ENCODE measurements around the gene MCOLN2. TPM values are rescaled to one million over a fixed set of nuclear protein-coding genes. Genes with fewer than 3 reads are reported as not detected.

MCOLN2 gene
- total RNA-seq, 1 experiment from 2014 or later: 22.5 TPM

- DNase-seq (ENCODE audit: low read depth, low spot score): no peak
- POLR2A ChIA-PET: interaction anchor here (0.6 kb wide), 1 partner anchor 80 kb away, joined by 11 read pairs; no protein-coding TSS in a partner anchor
These were observed 107.5 kb downstream of the MCOLN2 start for GRCh38 chr1:84889437-84889836.

DNA sequence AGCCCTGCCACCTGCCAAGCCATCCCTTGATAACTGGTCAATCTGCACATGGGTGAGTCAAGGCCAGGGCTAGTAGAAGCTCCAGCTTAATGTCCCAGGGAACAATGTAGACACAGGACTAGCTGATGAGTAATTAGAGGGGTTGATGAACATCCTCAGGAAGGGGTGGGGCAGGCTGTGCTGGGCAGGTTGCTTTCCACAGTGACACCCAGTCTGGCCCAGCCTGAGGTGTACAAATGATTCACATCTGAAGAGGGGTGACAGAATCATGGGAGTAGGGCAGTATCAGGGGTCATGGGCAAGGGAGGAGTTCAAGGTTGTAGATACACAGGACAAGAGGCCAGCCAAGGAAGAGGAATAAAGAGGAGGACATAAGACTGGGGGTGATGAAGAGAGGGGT is 108.2 kb downstream of the MCOLN2 start:
- DNase-seq (ENCODE audit: low read depth, low spot score): no peak
- POLR2A ChIA-PET: interaction anchor here (0.5 kb wide), 1 partner anchor 53 kb away, joined by 3 read pairs; no protein-coding TSS in a partner anchor

More at GRCh38 chr1:84889437-84889836, 107.5 kb downstream of the MCOLN2 start:
- no peaks in the 10 kb centered on the region for H3K9me3 ChIP-seq (ENCODE audit: control insufficient read depth, insufficient read depth, low read depth, low read length)
- H3K36me3 ChIP-seq (ENCODE audit: control insufficient read depth, insufficient read depth, low read length): no peaks in the 10 kb centered on the region
- CTCF ChIA-PET: no interaction called here
- no TSS peak for BruUV-seq (replicated peaks)
- TF ChIP-seq POLR2AphosphoS5 (IDR thresholded peaks at IDR 0.05; ENCODE audit: low read depth, low read length): no peak
- no peak for TF ChIP-seq REST (IDR thresholded peaks at IDR 0.05; ENCODE audit: insufficient read depth in 1 of 2, low read depth in 2 of 2, low read length in 1 of 2)
- no peak for TF ChIP-seq SIN3A (IDR thresholded peaks at IDR 0.05; ENCODE audit: borderline replicate concordance, insufficient read depth, low read depth, low read length)
- TF ChIP-seq, protein P1, sequence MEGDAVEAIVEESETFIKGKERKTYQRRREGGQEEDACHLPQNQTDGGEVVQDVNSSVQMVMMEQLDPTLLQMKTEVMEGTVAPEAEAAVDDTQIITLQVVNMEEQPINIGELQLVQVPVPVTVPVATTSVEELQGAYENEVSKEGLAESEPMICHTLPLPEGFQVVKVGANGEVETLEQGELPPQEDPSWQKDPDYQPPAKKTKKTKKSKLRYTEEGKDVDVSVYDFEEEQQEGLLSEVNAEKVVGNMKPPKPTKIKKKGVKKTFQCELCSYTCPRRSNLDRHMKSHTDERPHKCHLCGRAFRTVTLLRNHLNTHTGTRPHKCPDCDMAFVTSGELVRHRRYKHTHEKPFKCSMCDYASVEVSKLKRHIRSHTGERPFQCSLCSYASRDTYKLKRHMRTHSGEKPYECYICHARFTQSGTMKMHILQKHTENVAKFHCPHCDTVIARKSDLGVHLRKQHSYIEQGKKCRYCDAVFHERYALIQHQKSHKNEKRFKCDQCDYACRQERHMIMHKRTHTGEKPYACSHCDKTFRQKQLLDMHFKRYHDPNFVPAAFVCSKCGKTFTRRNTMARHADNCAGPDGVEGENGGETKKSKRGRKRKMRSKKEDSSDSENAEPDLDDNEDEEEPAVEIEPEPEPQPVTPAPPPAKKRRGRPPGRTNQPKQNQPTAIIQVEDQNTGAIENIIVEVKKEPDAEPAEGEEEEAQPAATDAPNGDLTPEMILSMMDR (IDR thresholded peaks at IDR 0.05): no peak
- TF ChIP-seq TCF7L2 (IDR thresholded peaks at IDR 0.05; ENCODE audit: low read depth, low read length): no peak
- intact Hi-C loops (cut with micrococcal nuclease; ENCODE audit: unreplicated experiment) (no loop called here), in situ Hi-C loops (cut with HindIII; ENCODE audit: low pct_unique_long_range_greater_than_20kb, low sequenced_read_pairs) (no loop called here)
- no peak overlapping the region for H3K4me3 ChIP-seq (ENCODE audit: low read depth in 2 of 2, low read length in 2 of 2)
- H3K27ac ChIP-seq (ENCODE audit: low read length): no peak overlapping the region
- ATAC-seq: no peak
- H3K27me3 ChIP-seq (ENCODE audit: control insufficient read depth, insufficient read depth, low read length): peaks cover 16% of the 10 kb centered on the region
- H3K4me1 ChIP-seq (ENCODE audit: control insufficient read depth, insufficient read depth, low read length): peaks cover 6% of the 10 kb centered on the region

More for the DNA sequence above, 108.2 kb downstream of the MCOLN2 start:
- in situ Hi-C loops (cut with HindIII; ENCODE audit: low pct_unique_long_range_greater_than_20kb, low sequenced_read_pairs): no loop called here
- Histone ChIP-seq H3K4me3 (ENCODE audit: low read depth in 2 of 2, low read length in 2 of 2) (no peak overlapping the region), H3K27ac (ENCODE audit: low read length) (no peak overlapping the region), H3K4me1 (ENCODE audit: control insufficient read depth, insufficient read depth, low read length) (peaks cover 6% of the 10 kb centered on the region), H3K36me3 (ENCODE audit: control insufficient read depth, insufficient read depth, low read length) (no peaks in the 10 kb centered on the region), H3K27me3 (ENCODE audit: control insufficient read depth, insufficient read depth, low read length) (peaks cover 12% of the 10 kb centered on the region), H3K9me3 (ENCODE audit: control insufficient read depth, insufficient read depth, low read depth, low read length) (no peaks in the 10 kb centered on the region)
- no peak for ATAC-seq
- intact Hi-C loops (cut with micrococcal nuclease; ENCODE audit: unreplicated experiment): no loop called here
- no TSS peak for BruUV-seq (replicated peaks)
- TF ChIP-seq TCF7L2 (IDR thresholded peaks at IDR 0.05; ENCODE audit: low read depth, low read length): no peak
- TF ChIP-seq POLR2AphosphoS5 (IDR thresholded peaks at IDR 0.05; ENCODE audit: low read depth, low read length): no peak
- TF ChIP-seq SIN3A (IDR thresholded peaks at IDR 0.05; ENCODE audit: borderline replicate concordance, insufficient read depth, low read depth, low read length): no peak
- TF ChIP-seq, protein P1 (IDR thresholded peaks at IDR 0.05): no peak
- CTCF ChIA-PET: no interaction called here
